Measurements from ENCODE around the gene NTM.

Gene NTM

GRCh38 chr11:131973061-131973460 is 602.6 kb downstream of the NTM start:
- no peaks in the 10 kb centered on the region for H3F3A ChIP-seq (ENCODE audit: insufficient read depth, low read length)
- H4K20me1 ChIP-seq (ENCODE audit: insufficient read depth, low read length) = no peaks in the 10 kb centered on the region
- TF ChIP-seq, protein P1, sequence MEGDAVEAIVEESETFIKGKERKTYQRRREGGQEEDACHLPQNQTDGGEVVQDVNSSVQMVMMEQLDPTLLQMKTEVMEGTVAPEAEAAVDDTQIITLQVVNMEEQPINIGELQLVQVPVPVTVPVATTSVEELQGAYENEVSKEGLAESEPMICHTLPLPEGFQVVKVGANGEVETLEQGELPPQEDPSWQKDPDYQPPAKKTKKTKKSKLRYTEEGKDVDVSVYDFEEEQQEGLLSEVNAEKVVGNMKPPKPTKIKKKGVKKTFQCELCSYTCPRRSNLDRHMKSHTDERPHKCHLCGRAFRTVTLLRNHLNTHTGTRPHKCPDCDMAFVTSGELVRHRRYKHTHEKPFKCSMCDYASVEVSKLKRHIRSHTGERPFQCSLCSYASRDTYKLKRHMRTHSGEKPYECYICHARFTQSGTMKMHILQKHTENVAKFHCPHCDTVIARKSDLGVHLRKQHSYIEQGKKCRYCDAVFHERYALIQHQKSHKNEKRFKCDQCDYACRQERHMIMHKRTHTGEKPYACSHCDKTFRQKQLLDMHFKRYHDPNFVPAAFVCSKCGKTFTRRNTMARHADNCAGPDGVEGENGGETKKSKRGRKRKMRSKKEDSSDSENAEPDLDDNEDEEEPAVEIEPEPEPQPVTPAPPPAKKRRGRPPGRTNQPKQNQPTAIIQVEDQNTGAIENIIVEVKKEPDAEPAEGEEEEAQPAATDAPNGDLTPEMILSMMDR (IDR thresholded peaks at IDR 0.05; ENCODE audit: low read length) = no peak
- TF ChIP-seq EZH2 (IDR thresholded peaks at IDR 0.05; ENCODE audit: borderline replicate concordance, low read length) = no peak

GRCh38 chr11:131975619-131976018 is 605.2 kb downstream of the NTM start:
- no peaks in the 10 kb centered on the region for H3K27me3 ChIP-seq (ENCODE audit: insufficient read depth, low read length)

More at GRCh38 chr11:131973061-131973460, 602.6 kb downstream of the NTM start:
- no peak overlapping the region for H3K9ac ChIP-seq (ENCODE audit: low read length)
- H3K36me3 ChIP-seq (ENCODE audit: insufficient read depth, low read length) = no peaks in the 10 kb centered on the region
- no peaks in the 10 kb centered on the region for H3K4me1 ChIP-seq (ENCODE audit: insufficient read depth, low read length, severe bottlenecking)
- no peaks in the 10 kb centered on the region for H3K9me3 ChIP-seq (ENCODE audit: low read length)
- H3K4me2 ChIP-seq (ENCODE audit: low read length) = no peak overlapping the region
- H3K27me3 ChIP-seq (ENCODE audit: insufficient read depth, low read length) = no peaks in the 10 kb centered on the region
- no peaks in the 10 kb centered on the region for H3K79me2 ChIP-seq (ENCODE audit: insufficient read depth, low read length)
- H3K9me2 ChIP-seq (ENCODE audit: low read depth, low read length) = no peaks in the 10 kb centered on the region
- H3K27ac ChIP-seq (ENCODE audit: low read depth, low read length, poor library complexity, severe bottlenecking) = no peak overlapping the region
- no peak overlapping the region for H3K4me3 ChIP-seq (ENCODE audit: low read depth, low read length, poor library complexity, severe bottlenecking)
- H2AFZ ChIP-seq (ENCODE audit: low read length) = no peak overlapping the region

DNA sequence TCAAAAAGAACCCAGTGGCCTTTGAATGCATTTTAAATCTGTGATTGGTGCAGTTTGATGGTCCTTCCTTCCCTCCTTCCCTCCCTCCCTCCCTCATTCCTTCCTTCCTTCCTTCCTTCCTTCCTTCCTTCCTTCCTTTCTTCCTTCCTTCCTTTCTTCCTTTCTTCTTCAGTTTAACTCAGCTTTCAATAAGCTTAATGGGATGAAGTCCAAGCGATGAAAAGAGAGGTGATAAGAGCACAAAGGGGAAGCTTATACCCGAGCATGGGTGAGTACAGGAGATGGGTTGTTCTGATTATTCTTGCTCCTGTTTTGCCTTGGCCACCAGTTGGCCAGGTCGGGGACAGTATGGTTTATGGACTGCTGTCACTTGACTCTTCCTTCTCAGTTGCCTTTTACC is 605.6 kb downstream of the NTM start:
- no peak overlapping the region for H3K9ac ChIP-seq (ENCODE audit: low read length)
- H3F3A ChIP-seq (ENCODE audit: insufficient read depth, low read length) = no peaks in the 10 kb centered on the region
- no peak overlapping the region for H3K4me2 ChIP-seq (ENCODE audit: low read length)
- no peak overlapping the region for H3K4me3 ChIP-seq (ENCODE audit: low read depth, low read length, poor library complexity, severe bottlenecking)
- H3K9me3 ChIP-seq (ENCODE audit: low read length) = no peaks in the 10 kb centered on the region
- no peaks in the 10 kb centered on the region for H3K36me3 ChIP-seq (ENCODE audit: insufficient read depth, low read length)
- H3K27ac ChIP-seq (ENCODE audit: low read depth, low read length, poor library complexity, severe bottlenecking) = no peak overlapping the region
- H3K9me2 ChIP-seq (ENCODE audit: low read depth, low read length) = no peaks in the 10 kb centered on the region
- H3K4me1 ChIP-seq (ENCODE audit: insufficient read depth, low read length, severe bottlenecking) = no peaks in the 10 kb centered on the region
- no peak for TF ChIP-seq EZH2 (IDR thresholded peaks at IDR 0.05; ENCODE audit: borderline replicate concordance, low read length)
- TF ChIP-seq, protein P1 (IDR thresholded peaks at IDR 0.05; ENCODE audit: low read length) = no peak
- H3K27me3 ChIP-seq (ENCODE audit: insufficient read depth, low read length) = no peaks in the 10 kb centered on the region
- H4K20me1 ChIP-seq (ENCODE audit: insufficient read depth, low read length) = no peaks in the 10 kb centered on the region
- H3K79me2 ChIP-seq (ENCODE audit: insufficient read depth, low read length) = no peaks in the 10 kb centered on the region
- no peak overlapping the region for H2AFZ ChIP-seq (ENCODE audit: low read length)

More at GRCh38 chr11:131975619-131976018, 605.2 kb downstream of the NTM start:
- H2AFZ ChIP-seq (ENCODE audit: low read length) = no peak overlapping the region
- no peaks in the 10 kb centered on the region for H3K4me1 ChIP-seq (ENCODE audit: insufficient read depth, low read length, severe bottlenecking)
- no peak overlapping the region for H3K27ac ChIP-seq (ENCODE audit: low read depth, low read length, poor library complexity, severe bottlenecking)
- H3K4me3 ChIP-seq (ENCODE audit: low read depth, low read length, poor library complexity, severe bottlenecking) = no peak overlapping the region
- no peaks in the 10 kb centered on the region for H3K79me2 ChIP-seq (ENCODE audit: insufficient read depth, low read length)
- TF ChIP-seq, protein P1 (IDR thresholded peaks at IDR 0.05; ENCODE audit: low read length) = no peak
- TF ChIP-seq EZH2 (IDR thresholded peaks at IDR 0.05; ENCODE audit: borderline replicate concordance, low read length) = no peak
- no peaks in the 10 kb centered on the region for H3K36me3 ChIP-seq (ENCODE audit: insufficient read depth, low read length)
- H3K4me2 ChIP-seq (ENCODE audit: low read length) = no peak overlapping the region
- H4K20me1 ChIP-seq (ENCODE audit: insufficient read depth, low read length) = no peaks in the 10 kb centered on the region
- no peaks in the 10 kb centered on the region for H3K9me2 ChIP-seq (ENCODE audit: low read depth, low read length)
- H3K9me3 ChIP-seq (ENCODE audit: low read length) = no peaks in the 10 kb centered on the region
- no peak overlapping the region for H3K9ac ChIP-seq (ENCODE audit: low read length)
- H3F3A ChIP-seq (ENCODE audit: insufficient read depth, low read length) = no peaks in the 10 kb centered on the region

Measured in OCI-LY1 (cell line).